Adrenal gland (tissue), 12 donors: ENCODE data around the gene TMEM229B. TPM values are rescaled to one million over a fixed set of nuclear protein-coding genes. Genes with fewer than 3 reads are reported as not detected.
A peak's percentile ranks its signal among the peaks of the same experiment; 100 is the strongest.

Source experiments
- DNase-seq, 7 donors: peaks; one replicate each; pipeline ENCODE4 v3.0.0-alpha.2; 2019 to 2020
- H3K27ac ChIP-seq, 5 donors: fragments of 200-600 bp; sonication (generic) in 4 of 5; 1 replicate in 3 of 5; 2 replicates in 2 of 5; pipeline versions ENCODE4 v1.5.1 to v1.8.0; 2016 to 2020; ENCODE audit warnings: mild to moderate bottlenecking in 1 of 5
- H3K27me3 ChIP-seq: fragments of 200-600 bp; 2 replicates; pipeline ENCODE4 v1.8.0; 2021
- H3K36me3 ChIP-seq, 2 donors: fragments of 200-600 bp; replicated peaks in 1 of 2; 1 replicate in 1 of 2; 2 replicates in 1 of 2; pipeline versions ENCODE4 v1.5.1 to v1.8.0; 2018 to 2022
- H3K4me1 ChIP-seq, 2 donors: fragments of 200-600 bp; replicated peaks in 1 of 2; 1 replicate in 1 of 2; 2 replicates in 1 of 2; pipeline versions ENCODE4 v1.5.1 to v1.8.0; 2018 to 2021
- H3K4me3 ChIP-seq, 4 donors: fragments of 200-600 bp; sonication (generic) in 3 of 4; one replicate each; pipeline ENCODE4 v1.5.1; 2016 to 2018
- H3K9me3 ChIP-seq, 3 donors: fragments of 200-600 bp; sonication (generic) in 1 of 3; replicated peaks in 1 of 3; 1 replicate in 2 of 3; 2 replicates in 1 of 3; pipeline versions ENCODE4 v1.5.1 to v1.8.0; 2016 to 2021
- POLR2A ChIP-seq, 2 donors: fragments of 450-650 bp; IDR thresholded peaks; one replicate each; pipeline ENCODE4 v1.6.1; 2017; ENCODE audit warnings: antibody characterized with exemption in 2 of 2, mild to moderate bottlenecking in 2 of 2, moderate library complexity in 1 of 2
- WGBS, 4 donors: extraction: QIAGEN DNeasy Blood & Tissue Kit in 2 of 4; methylation state at CpG; one replicate each; pipeline versions ENCODE4 v1.1.5 to v1.1.7; 2013 to 2017; 5-methylcytosine and 5-hydroxymethylcytosine counted together
- intact Hi-C, 2 donors: fragments of 100-400 bp; cut with DNase I; formaldehyde crosslinking; loops; one replicate each; pipeline versions ENCODE4 v1.14.1 to v1.15.0; 2022 to 2023
- polyA plus RNA-seq, 3 donors: library from polyadenylated mRNA; stranded (reverse); fragments of 200-250 nt in 2 of 3; fragments of 350-450 nt in 1 of 3; fragmentation: Illumina TruSeq in 1 of 3; extraction: RNeasy Lipid Tissue Mini Kit (QIAGEN cat#74804) in 1 of 3; gene quantifications; one replicate each; pipeline ENCODE4 v1.2.3, GENCODE V29; 2013 to 2014
- total RNA-seq, 9 donors: library from RNA; depleted of rRNA in 4 of 9; stranded (reverse); fragments of >200 nt in 4 of 9; fragments of 120-200 nt in 1 of 9; fragmentation: NEBNext Ultra II Directional in 1 of 9; extraction: Animal tissue kit (Norgen Biotek cat#: 25700) in 1 of 9; gene quantifications; one replicate each; pipeline versions ENCODE4 v1.1.0 to v1.2.4, GENCODE V29; 2013 to 2023
- TF ChIP-seq, protein P1 (sequence below), 6 experiments: fragments of 450-650 bp in 4 of 6; fragments of 200-600 bp in 2 of 6; sonication (generic) in 1 of 6; IDR thresholded peaks; 1 replicate in 5 of 6; 2 replicates in 1 of 6; pipeline versions ENCODE4 v1.5.1 to v1.8.0; 2016 to 2021; ENCODE audit warnings: antibody characterized with exemption in 6 of 6, mild to moderate bottlenecking in 2 of 6, moderate library complexity in 1 of 6
- donor health status: healthy with polysubstance abuse.
- donor health status: Bipolar disorder and iron deficiency.
- donor health status: DM: yes; HTN: yes; CAD: no.
- donor health status: DM: no; HTN: no; CAD: no.
- donor health status: DM: no; HTN: no; CAD: no.
- donor health status: DM: yes; HTN: yes; CAD: no.

TMEM229B gene
- total and polyA plus RNA-seq, 12 donors = 5.7 to 63.9 (median 32.7) TPM

GRCh38 chr14:67519406-67519805 lies 30.9 kb upstream of the TMEM229B start:
- no peak for DNase-seq
- Histone ChIP-seq H3K4me3 (no peak overlapping the region), H3K4me1 (peaks cover 0 to 9% of the 10 kb centered on the region in 2 donors), H3K27ac (no peak overlapping the region), H3K36me3 (no peaks in the 10 kb centered on the region), H3K27me3 (no peaks in the 10 kb centered on the region), H3K9me3 (no peaks in the 10 kb centered on the region)
- TF ChIP-seq, protein P1, sequence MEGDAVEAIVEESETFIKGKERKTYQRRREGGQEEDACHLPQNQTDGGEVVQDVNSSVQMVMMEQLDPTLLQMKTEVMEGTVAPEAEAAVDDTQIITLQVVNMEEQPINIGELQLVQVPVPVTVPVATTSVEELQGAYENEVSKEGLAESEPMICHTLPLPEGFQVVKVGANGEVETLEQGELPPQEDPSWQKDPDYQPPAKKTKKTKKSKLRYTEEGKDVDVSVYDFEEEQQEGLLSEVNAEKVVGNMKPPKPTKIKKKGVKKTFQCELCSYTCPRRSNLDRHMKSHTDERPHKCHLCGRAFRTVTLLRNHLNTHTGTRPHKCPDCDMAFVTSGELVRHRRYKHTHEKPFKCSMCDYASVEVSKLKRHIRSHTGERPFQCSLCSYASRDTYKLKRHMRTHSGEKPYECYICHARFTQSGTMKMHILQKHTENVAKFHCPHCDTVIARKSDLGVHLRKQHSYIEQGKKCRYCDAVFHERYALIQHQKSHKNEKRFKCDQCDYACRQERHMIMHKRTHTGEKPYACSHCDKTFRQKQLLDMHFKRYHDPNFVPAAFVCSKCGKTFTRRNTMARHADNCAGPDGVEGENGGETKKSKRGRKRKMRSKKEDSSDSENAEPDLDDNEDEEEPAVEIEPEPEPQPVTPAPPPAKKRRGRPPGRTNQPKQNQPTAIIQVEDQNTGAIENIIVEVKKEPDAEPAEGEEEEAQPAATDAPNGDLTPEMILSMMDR (IDR thresholded peaks at IDR 0.05) = no peak
- TF ChIP-seq POLR2A (IDR thresholded peaks at IDR 0.05) = no peak
- 79 to 87% (median 84%) methylated on average over 5 of the region's 5 CpGs for WGBS, 4 donors
- intact Hi-C loops = loop anchor here in 1 of 2 donors (5.0 kb wide), 1 partner anchor 92 kb away; no protein-coding TSS in a partner anchor

DNA sequence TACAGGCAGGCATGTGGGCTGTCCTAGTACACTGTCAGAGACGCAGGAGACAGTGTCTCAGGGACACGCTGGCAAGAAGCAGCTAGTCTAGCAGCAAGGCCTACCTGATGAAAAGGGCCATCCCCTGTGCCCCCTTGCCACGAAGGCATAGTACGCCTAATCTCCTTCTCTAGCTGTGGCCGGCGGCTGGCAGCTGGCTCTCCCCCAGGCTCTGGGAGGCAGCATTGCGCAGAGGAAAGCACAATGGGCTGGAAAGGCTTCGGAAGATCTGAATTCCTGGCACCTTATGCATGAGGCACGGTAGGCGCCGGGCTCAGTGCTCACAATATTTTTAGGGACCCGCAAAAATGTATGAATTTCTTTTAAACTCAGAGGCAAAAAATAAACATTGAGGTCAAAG lies 28.6 kb upstream of the TMEM229B start:
- WGBS, 4 donors = 14 to 29% (median 25%) methylated on average over 9 to 12 of the region's 12 CpGs
- Histone ChIP-seq H3K27me3 (no peaks in the 10 kb centered on the region), H3K4me1 (peaks cover 19 to 29% of the 10 kb centered on the region in 2 donors), H3K4me3 (no peak overlapping the region), H3K9me3 (no peaks in the 10 kb centered on the region), H3K27ac (peak overlapping the region in 1 of 5 donors; percentile 10), H3K36me3 (no peaks in the 10 kb centered on the region)
- DNase-seq = peak; percentile 45 to 72 (median 59)
- TF ChIP-seq, protein P1 (IDR thresholded peaks at IDR 0.05) = peak in 2 of 6 experiments; percentile 3 to 20
- no peak for TF ChIP-seq POLR2A (IDR thresholded peaks at IDR 0.05)
- intact Hi-C loops = loop anchor here in 1 of 2 donors (5.0 kb wide), 1 partner anchor 90 kb away; no protein-coding TSS in a partner anchor

- H3K9me3 ChIP-seq = no peaks in the 10 kb centered on the region
- peaks cover 20 to 32% of the 10 kb centered on the region in 2 donors for H3K4me1 ChIP-seq
- 34 to 55% (median 40%) methylated on average over 2 of the region's 2 CpGs for WGBS, 4 donors
- peak overlapping the region in 1 of 5 donors; percentile 10 for H3K27ac ChIP-seq
- intact Hi-C loops = loop anchor here in 1 of 2 donors (5.0 kb wide), 1 partner anchor 89 kb away; no protein-coding TSS in a partner anchor
- no peaks in the 10 kb centered on the region for H3K27me3 ChIP-seq
- no peak for DNase-seq
- no peaks in the 10 kb centered on the region for H3K36me3 ChIP-seq
- no peak overlapping the region for H3K4me3 ChIP-seq
- TF ChIP-seq POLR2A (IDR thresholded peaks at IDR 0.05) = no peak
- TF ChIP-seq, protein P1 (IDR thresholded peaks at IDR 0.05) = no peak
Measured at GRCh38 chr14:67516676-67517075, 28.2 kb upstream of the TMEM229B start.

- WGBS, 4 donors = 5 to 67% (median 23%) methylated on average over 1 to 45 of the region's 45 CpGs
- no peak for TF ChIP-seq POLR2A (IDR thresholded peaks at IDR 0.05)
- TF ChIP-seq, protein P1 (IDR thresholded peaks at IDR 0.05) = no peak
- peak in 4 of 7 donors; percentile 29 to 39 (median 34) for DNase-seq
- Histone ChIP-seq H3K9me3 (no peaks in the 10 kb centered on the region), H3K4me3 (peak overlapping the region; percentile 76 to 97 (median 92)), H3K36me3 (no peaks in the 10 kb centered on the region), H3K27me3 (no peaks in the 10 kb centered on the region), H3K27ac (peak overlapping the region in 3 of 5 donors; percentile 90 to 91 (median 91)), H3K4me1 (peaks cover 22 to 44% of the 10 kb centered on the region in 2 donors)
- intact Hi-C loops = loop anchor here in 1 of 2 donors (5.0 kb wide), 1 partner anchor 88 kb away; no protein-coding TSS in a partner anchor
Measured at GRCh38 chr14:67515386-67516079, 27.0 kb upstream of the TMEM229B start.
